CD14-positive monocyte (primary cell): ENCODE measurements around the gene PODXL2. TPM values are rescaled to one million over a fixed set of nuclear protein-coding genes. Genes with fewer than 3 reads are reported as not detected.
"Not testable (repeated sequence)": the region's sequence is repeated elsewhere in the genome, so short reads cannot be mapped to it uniquely, and the experiment has no call there.

Experiments used
- DNase-seq, 3 donors: peaks; one replicate each; pipeline ENCODE4 v3.0.0-alpha.2; 2011 to 2022
- H2AFZ ChIP-seq: 2 replicates; pipeline ENCODE4 v1.6.0; 2012; ENCODE audit warnings: mild to moderate bottlenecking, low read depth, low read length, inconsistent platforms; ENCODE audit not compliant: insufficient read depth, poor library complexity, severe bottlenecking
- H3K27ac ChIP-seq, 2 donors: 1 replicate in 1 of 2; 2 replicates in 1 of 2; pipeline ENCODE4 v1.5.1; 2012 to 2013; ENCODE audit warnings: low read length in 2 of 2, control low read depth in 1 of 2, inconsistent platforms in 1 of 2, low read depth in 1 of 2, mild to moderate bottlenecking in 1 of 2
- H3K27me3 ChIP-seq, 2 donors: one replicate each; pipeline versions ENCODE4 v1.6.0 to v1.6.1; 2011 to 2013; ENCODE audit warnings: low read length in 2 of 2; ENCODE audit not compliant: control insufficient read depth in 2 of 2, insufficient read depth in 2 of 2
- H3K36me3 ChIP-seq, 2 donors: replicated peaks in 1 of 2; 1 replicate in 1 of 2; 2 replicates in 1 of 2; pipeline versions ENCODE4 v1.5.1 to v1.6.1; 2012 to 2013; ENCODE audit warnings: low read length in 2 of 2, control low read depth in 1 of 2, inconsistent platforms in 1 of 2, mild to moderate bottlenecking in 1 of 2; ENCODE audit not compliant: insufficient read depth in 2 of 2, control insufficient read depth in 1 of 2
- H3K4me1 ChIP-seq, 2 donors: 1 replicate in 1 of 2; 2 replicates in 1 of 2; pipeline versions ENCODE4 v1.5.1 to v1.6.1; 2012 to 2013; ENCODE audit warnings: low read length in 2 of 2, control low read depth in 1 of 2, inconsistent platforms in 1 of 2, mild to moderate bottlenecking in 1 of 2, moderate library complexity in 1 of 2; ENCODE audit not compliant: insufficient read depth in 2 of 2, control insufficient read depth in 1 of 2
- H3K4me2 ChIP-seq: replicated peaks from 2 replicates; pipeline ENCODE3; 2012; ENCODE audit warnings: low read length, moderate library complexity, mild to moderate bottlenecking; ENCODE audit not compliant: poor library complexity, severe bottlenecking; ENCODE audit errors: extremely low read depth
- H3K4me3 ChIP-seq, 3 experiments: fragments of 200-600 bp in 1 of 3; sonication (generic) in 1 of 3; replicated peaks in 1 of 3; 1 replicate in 2 of 3; 2 replicates in 1 of 3; pipeline ENCODE4 v1.5.1; 2011 to 2013; ENCODE audit warnings: low read length in 3 of 3, mild to moderate bottlenecking in 3 of 3, control low read depth in 2 of 3, low read depth in 2 of 3, inconsistent platforms in 1 of 3, moderate library complexity in 1 of 3
- H3K79me2 ChIP-seq: 2 replicates; pipeline ENCODE4 v1.6.0; 2012; ENCODE audit warnings: mild to moderate bottlenecking, control low read depth, inconsistent platforms, low read length, moderate library complexity; ENCODE audit not compliant: insufficient read depth
- H3K9ac ChIP-seq: 2 replicates; pipeline ENCODE4 v1.6.0; 2017; ENCODE audit warnings: low read length, mild to moderate bottlenecking; ENCODE audit not compliant: insufficient read depth, poor library complexity, severe bottlenecking
- H3K9me3 ChIP-seq, 2 donors: replicated peaks in 1 of 2; 1 replicate in 1 of 2; 2 replicates in 1 of 2; pipeline versions ENCODE4 v1.5.1 to v1.6.1; 2012 to 2013; ENCODE audit warnings: low read length in 2 of 2, control low read depth in 1 of 2; ENCODE audit not compliant: control insufficient read depth in 1 of 2, insufficient read depth in 1 of 2
- H4K20me1 ChIP-seq: 2 replicates; pipeline ENCODE4 v1.6.0; 2012; ENCODE audit warnings: mild to moderate bottlenecking, low read length, control low read depth, moderate library complexity; ENCODE audit not compliant: insufficient read depth
- H3K27ac Mint-ChIP-seq, 7 donors: one replicate each; pipeline ENCODE4 v1.8.0; 2020; ENCODE audit warnings: mild to moderate bottlenecking in 7 of 7, mixed read lengths in 7 of 7, moderate library complexity in 6 of 7, inconsistent platforms in 2 of 7
- H3K27me3 Mint-ChIP-seq, 3 donors: one replicate each; pipeline ENCODE4 v1.8.0; 2021 to 2022; ENCODE audit warnings: low read depth in 3 of 3, mild to moderate bottlenecking in 3 of 3, mixed read lengths in 3 of 3, moderate library complexity in 3 of 3, inconsistent platforms in 1 of 3
- H3K36me3 Mint-ChIP-seq, 2 donors: one replicate each; pipeline ENCODE4 v1.8.0; 2020; ENCODE audit warnings: mixed read lengths in 2 of 2, inconsistent platforms in 1 of 2, mild to moderate bottlenecking in 1 of 2
- H3K4me1 Mint-ChIP-seq: one replicate; pipeline ENCODE4 v1.8.0; 2020; ENCODE audit warnings: mild to moderate bottlenecking, mixed read lengths
- H3K4me3 Mint-ChIP-seq, 2 donors: one replicate each; pipeline ENCODE4 v1.8.0; 2020; ENCODE audit warnings: mild to moderate bottlenecking in 2 of 2, mixed read lengths in 2 of 2, moderate library complexity in 1 of 2
- H3K9me3 Mint-ChIP-seq, 7 donors: one replicate each; pipeline ENCODE4 v1.8.0; 2020 to 2022; ENCODE audit warnings: mixed read lengths in 7 of 7, mild to moderate bottlenecking in 6 of 7, moderate library complexity in 6 of 7, inconsistent platforms in 2 of 7
- CTCF ChIP-seq: fragments of 200-600 bp; IDR thresholded peaks from one replicate; pipeline ENCODE4 v1.8.0; 2022; ENCODE audit warnings: antibody characterized with exemption, mild to moderate bottlenecking
- WGBS: methylation state at CpG from one replicate; pipeline ENCODE4 v1.1.5; 2013; ENCODE audit warnings: missing lambda C conversion rate; ENCODE audit not compliant: insufficient coverage; 5-methylcytosine and 5-hydroxymethylcytosine counted together
- intact Hi-C, 2 donors: fragments of 100-400 bp; cut with micrococcal nuclease; formaldehyde crosslinking; loops; one replicate each; pipeline versions ENCODE4 v1.15.0 to v1.15.1; 2023
- polyA plus RNA-seq, 3 donors: library from polyadenylated mRNA; depleted of rRNA in 1 of 3; unstranded in 2 of 3; stranded (reverse) in 1 of 3; fragments of 300-500 nt in 2 of 3; fragments of >200 nt in 1 of 3; fragmentation: Illumina TruSeq in 2 of 3; gene quantifications; 1 replicate in 2 of 3; 2 replicates in 1 of 3; pipeline ENCODE4 v1.2.3, GENCODE V29; 2012 to 2021

The PODXL2 gene
- polyA plus RNA-seq, 3 donors = 0.33 to 0.64 (median 0.43) TPM

GRCh38 chr3:127701280-127701911 is 72.4 kb downstream of the PODXL2 start:
- Histone ChIP-seq H4K20me1 (no peaks in the 10 kb centered on the region), H3K9ac (no peak overlapping the region), H3K4me1 (peaks cover 22 to 24% of the 10 kb centered on the region in 2 donors), H3K27ac (no peak overlapping the region), H3K4me3 (no peak overlapping the region), H3K9me3 (no peaks in the 10 kb centered on the region), H2AFZ (no peak overlapping the region), H3K36me3 (no peaks in the 10 kb centered on the region), H3K79me2 (no peaks in the 10 kb centered on the region), H3K27me3 (no peaks in the 10 kb centered on the region), H3K4me2 (no peak overlapping the region)
- Mint-ChIP-seq H3K27ac (peak overlapping the region in 1 of 7 donors; percentile 70), H3K27me3 (peaks cover 0 to 1% (median 0%) of the 10 kb centered on the region in 3 donors), H3K36me3 (peaks cover 0 to 2% of the 10 kb centered on the region in 2 donors), H3K4me1 (peaks cover 22% of the 10 kb centered on the region), H3K9me3 (peaks cover 0 to 3% (median 0%) of the 10 kb centered on the region in 7 donors), H3K4me3 (no peak overlapping the region)
- 85% methylated on average over 11 of the region's 11 CpGs for WGBS
- DNase-seq = no peak
- intact Hi-C loops = no loop called here
- TF ChIP-seq CTCF = no peak

GRCh38 chr3:127702151-127702578 is 73.2 kb downstream of the PODXL2 start:
- H3K9ac ChIP-seq = no peak overlapping the region
- WGBS = 50% methylated on average over 4 of the region's 4 CpGs

GRCh38 chr3:127704840-127705239 is 75.9 kb downstream of the PODXL2 start:
- H4K20me1 ChIP-seq, DNase-seq, H3K4me3 ChIP-seq, H2AFZ ChIP-seq, H3K4me2 ChIP-seq, H3K36me3 Mint-ChIP-seq, H3K27me3 Mint-ChIP-seq, intact Hi-C loops, H3K4me1 ChIP-seq, H3K79me2 ChIP-seq, H3K27ac Mint-ChIP-seq, H3K27ac ChIP-seq, H3K36me3 ChIP-seq, H3K9me3 ChIP-seq, H3K9me3 Mint-ChIP-seq, H3K4me3 Mint-ChIP-seq, H3K9ac ChIP-seq, H3K27me3 ChIP-seq: not testable (repeated sequence)
- peaks cover 11% of the 10 kb centered on the region for H3K4me1 Mint-ChIP-seq
- WGBS = no CpG with 5 or more reads among the region's 4 CpGs

More at GRCh38 chr3:127702151-127702578, 73.2 kb downstream of the PODXL2 start:
- Mint-ChIP-seq H3K36me3 (peaks cover 0 to 2% of the 10 kb centered on the region in 2 donors), H3K4me3 (no peak overlapping the region), H3K27ac (no peak overlapping the region), H3K27me3 (peaks cover 0 to 1% (median 0%) of the 10 kb centered on the region in 3 donors), H3K9me3 (peaks cover 0 to 3% (median 0%) of the 10 kb centered on the region in 7 donors), H3K4me1 (peaks cover 15% of the 10 kb centered on the region)
- H3K4me1 ChIP-seq = peaks cover 14 to 16% of the 10 kb centered on the region in 2 donors
- H3K27me3 ChIP-seq = no peaks in the 10 kb centered on the region
- H3K27ac ChIP-seq = no peak overlapping the region
- no peak overlapping the region for H2AFZ ChIP-seq
- DNase-seq = no peak
- H4K20me1 ChIP-seq = no peaks in the 10 kb centered on the region
- intact Hi-C loops = no loop called here
- H3K79me2 ChIP-seq = no peaks in the 10 kb centered on the region
- H3K9me3 ChIP-seq = no peaks in the 10 kb centered on the region
- no peak overlapping the region for H3K4me2 ChIP-seq
- no peak for TF ChIP-seq CTCF
- no peak overlapping the region for H3K4me3 ChIP-seq
- H3K36me3 ChIP-seq = no peaks in the 10 kb centered on the region
